K562 (cell line): ENCODE results near the gene TMPRSS7. TPM values are rescaled to one million over a fixed set of nuclear protein-coding genes. Genes with fewer than 3 reads are reported as not detected.

Source experiments
- ATAC-seq: fragments of 200-7000 bp; cut with Tn5 transposase; 3 replicates; pipeline ENCODE4 v1.9.1; 2020; ENCODE audit warnings: moderate library complexity
- BruUV-seq: library from RNA; stranded (reverse); fragments of 400-500 nt; replicated peaks from 2 replicates; lab custom pipeline; 2021; lab: Mats Ljungman, UMichigan
- CTCF ChIA-PET: fragments of 300-600 bp; formaldehyde crosslinking; extraction: SDS; loops from one replicate; lab custom pipeline; 2021; ENCODE audit warnings: low intra/inter-chr PET ratio; lab: Yijun Ruan, JAX
- POLR2A ChIA-PET: fragments of 300-600, 350-650 bp; sonication (Branson Sonifier 250); formaldehyde crosslinking; extraction: SDS; loops from one replicate; lab custom pipeline; 2021; ENCODE audit warnings: antibody characterized with exemption, inconsistent platforms; lab: Yijun Ruan, JAX
- DNase-seq, 4 experiments: peaks; one replicate each; pipeline versions ENCODE4 v3.0.0 to v3.0.0-alpha.2; 2011 to 2018; ENCODE audit warnings: low spot score in 3 of 4, mixed read lengths in 3 of 4; ENCODE audit errors: extremely low read depth in 1 of 4
- FAIRE-seq: peaks from 2 replicates; lab custom pipeline; 2011; peaks lifted over from hg19 to GRCh38; lab: Jason Lieb, UNC
- H2AFZ ChIP-seq: 2 replicates; pipeline ENCODE4 v1.6.0; 2011; ENCODE audit warnings: low read depth, low read length, control low read depth, inconsistent platforms
- H3K27ac ChIP-seq: fragments of 200-600 bp; 3 replicates; pipeline ENCODE4 v1.8.0; 2011; ENCODE audit warnings: low read depth, mild to moderate bottlenecking, control low read depth, inconsistent platforms, low read length, moderate library complexity, mixed read lengths; ENCODE audit errors: extremely low read depth
- H3K27me3 ChIP-seq, 2 experiments: fragments of 300-600 bp in 1 of 2; 2 replicates in 1 of 2; 3 replicates in 1 of 2; pipeline versions ENCODE4 v1.6.0 to v1.8.0; 2011; ENCODE audit warnings: inconsistent platforms in 2 of 2, low read length in 2 of 2, mild to moderate bottlenecking in 1 of 2, mixed read lengths in 1 of 2, moderate library complexity in 1 of 2; ENCODE audit not compliant: control insufficient read depth in 2 of 2, insufficient read depth in 2 of 2
- H3K36me3 ChIP-seq: fragments of 300-600 bp; 3 replicates; pipeline ENCODE4 v1.8.0; 2011; ENCODE audit warnings: mild to moderate bottlenecking, low read length, inconsistent platforms; ENCODE audit not compliant: control insufficient read depth, insufficient read depth
- H3K4me1 ChIP-seq, 2 experiments: fragments of 200-600 bp in 1 of 2; replicated peaks in 1 of 2; 2 replicates in 1 of 2; 3 replicates in 1 of 2; pipeline versions ENCODE4 v1.5.1 to v1.8.0; 2011; ENCODE audit warnings: inconsistent platforms in 2 of 2, low read length in 2 of 2, mild to moderate bottlenecking in 1 of 2, mixed read lengths in 1 of 2, moderate library complexity in 1 of 2; ENCODE audit not compliant: control insufficient read depth in 2 of 2, insufficient read depth in 2 of 2
- H3K4me2 ChIP-seq: 2 replicates; pipeline ENCODE4 v1.6.1; 2011; ENCODE audit warnings: low read length, control low read depth, inconsistent platforms, mixed read lengths; ENCODE audit not compliant: insufficient read depth
- H3K4me3 ChIP-seq: fragments of 200-600 bp; sonication (generic), shearing (Covaris generic); 2 replicates; pipeline ENCODE4 v1.5.1; 2016; ENCODE audit warnings: control low read depth, inconsistent platforms
- H3K79me2 ChIP-seq: fragments of 200-600 bp; 3 replicates; pipeline ENCODE4 v1.8.0; 2011; ENCODE audit warnings: low read length, inconsistent platforms; ENCODE audit not compliant: control insufficient read depth, insufficient read depth
- H3K9ac ChIP-seq, 2 experiments: 2 replicates each; pipeline versions ENCODE4 v1.6.0 to v1.6.1; 2011; ENCODE audit warnings: low read depth in 2 of 2, low read length in 2 of 2, control low read depth in 1 of 2, inconsistent platforms in 1 of 2, mild to moderate bottlenecking in 1 of 2, mixed read lengths in 1 of 2; ENCODE audit not compliant: insufficient read depth in 1 of 2
- H3K9me1 ChIP-seq: one replicate; pipeline ENCODE4 v1.6.0; 2011; ENCODE audit warnings: inconsistent platforms, mild to moderate bottlenecking, low read length, moderate library complexity; ENCODE audit not compliant: control insufficient read depth, insufficient read depth
- H3K9me3 ChIP-seq: replicated peaks from 2 replicates; pipeline ENCODE4 v1.5.1; 2011; ENCODE audit warnings: low read depth, low read length, inconsistent platforms; ENCODE audit not compliant: control insufficient read depth, insufficient read depth
- H4K20me1 ChIP-seq: replicated peaks from 2 replicates; pipeline ENCODE4 v1.6.1; 2011; ENCODE audit warnings: low read length, inconsistent platforms, mixed read lengths; ENCODE audit not compliant: control insufficient read depth, insufficient read depth
- ADNP ChIP-seq: fragments of 200-800 bp; sonication (Bioruptor generic); IDR thresholded peaks from 2 replicates; pipeline ENCODE4 v1.6.1; 2016; ENCODE audit warnings: missing genetic modification characterization, missing compliant biosample characterization
- DACH1 ChIP-seq: fragments of 450-650 bp; IDR thresholded peaks from 2 replicates; pipeline ENCODE4 v1.6.1; 2018; ENCODE audit not compliant: partially characterized antibody
- GATAD2B ChIP-seq: fragments of 450-650 bp; IDR thresholded peaks from 2 replicates; pipeline ENCODE4 v1.6.1; 2017; ENCODE audit warnings: mild to moderate bottlenecking, borderline replicate concordance
- PURB ChIP-seq: sonication (generic); formaldehyde crosslinking; IDR thresholded peaks from 2 replicates; pipeline ENCODE4 v1.9.0; 2021; ENCODE audit warnings: low read depth, mild to moderate bottlenecking, missing genetic modification reagents
- SIN3A ChIP-seq, 2 experiments: fragments of 150-350 bp in 1 of 2; IDR thresholded peaks; 2 replicates each; pipeline ENCODE4 v1.6.1; 2011 to 2016; ENCODE audit warnings: borderline replicate concordance in 2 of 2, low read depth in 2 of 2, low read length in 2 of 2, mild to moderate bottlenecking in 2 of 2, moderate library complexity in 2 of 2; ENCODE audit not compliant: control insufficient read depth in 1 of 2
- SMAD4 ChIP-seq: fragments of 250-450 bp; sonication (Bioruptor Pico); conservative IDR thresholded peaks from 2 replicates; pipeline ENCODE4 v1.8.0; 2021; ENCODE audit warnings: inconsistent platforms, mild to moderate bottlenecking, moderate library complexity
- TCFL5 ChIP-seq: fragments of 250-450 bp; sonication (Bioruptor Pico); conservative IDR thresholded peaks from 2 replicates; pipeline ENCODE4 v1.6.1; 2021; ENCODE audit warnings: mild to moderate bottlenecking, moderate library complexity, matching md5 sums
- ZBTB5 ChIP-seq: fragments of 450-650 bp; IDR thresholded peaks from 2 replicates; pipeline ENCODE4 v1.6.1; 2017; ENCODE audit warnings: antibody characterized with exemption
- ZNF263 ChIP-seq: sonication (generic); formaldehyde crosslinking; IDR thresholded peaks from 2 replicates; pipeline ENCODE4 v1.8.0; 2022; ENCODE audit warnings: mild to moderate bottlenecking, missing genetic modification reagents, borderline replicate concordance
- in situ Hi-C: fragments of 300-500 bp; cut with MboI; formaldehyde crosslinking; loops from 4 replicates; pipeline ENCODE4 v1.15.0; 2018; ENCODE audit warnings: inconsistent platforms, mixed read lengths
- intact Hi-C: fragments of 100-400 bp; cut with micrococcal nuclease; formaldehyde crosslinking; loops from 2 replicates; pipeline ENCODE4 v1.14.2; 2022
- polyA plus RNA-seq, 8 experiments: library from polyadenylated mRNA; depleted of rRNA in 4 of 8; stranded (reverse) in 5 of 8; unstranded in 3 of 8; fragments of >200 nt; fragmentation: Nextera tagmentation in 2 of 8; fragmentation: Illumina TruSeq in 1 of 8; extraction: Ambion mirVana in 2 of 8; extraction: Trizol in 1 of 8; gene quantifications; 2 replicates each; pipeline versions ENCODE4 v1.2.1 to v1.2.3, GENCODE V29; 2011 to 2014; ENCODE audit warnings: inconsistent platforms in 1 of 8, missing spikeins in 1 of 8
- total RNA-seq, 7 experiments: library from RNA; depleted of rRNA in 6 of 7; stranded (reverse); fragments of >200 nt in 6 of 7; fragmentation: Illumina TruSeq in 2 of 7; extraction: Trizol in 2 of 7; gene quantifications; 2 replicates each; pipeline versions ENCODE4 v1.2.1 to v1.2.3, GENCODE V29; 2011 to 2021; ENCODE audit warnings: low replicate concordance in 1 of 7
- TF ChIP-seq, protein P1 (sequence below): sonication (generic); formaldehyde crosslinking; IDR thresholded peaks from 2 replicates; pipeline ENCODE4 v1.8.0; 2022; ENCODE audit warnings: mild to moderate bottlenecking, low read depth, missing genetic modification reagents

The TMPRSS7 gene
- total and polyA plus RNA-seq, 9 of the 15 experiments (the other 6 are each of a cell fraction or from before 2014, with no cell fraction given), result not detected

- H3K9me1 ChIP-seq, result no peaks in the 10 kb centered on the region
- no peaks in the 10 kb centered on the region for H3K36me3 ChIP-seq
- H3K9ac ChIP-seq, result no peak overlapping the region
- H3K27me3 ChIP-seq, result no peaks in the 10 kb centered on the region
- DNase-seq (no peak), ATAC-seq (no peak), FAIRE-seq (no peak)
- H3K27ac ChIP-seq, result no peak overlapping the region
- ChIA-PET POLR2A (no interaction called here), CTCF (no interaction called here)
- H3K79me2 ChIP-seq, result no peaks in the 10 kb centered on the region
- no TSS peak for BruUV-seq
- in situ Hi-C loops, result no loop called here
- H2AFZ ChIP-seq, result no peak overlapping the region
- peaks cover 0 to 5% of the 10 kb centered on the region in 2 experiments; a peak in 1 of 5 replicates for H3K4me1 ChIP-seq
- H3K9me3 ChIP-seq, result no peaks in the 10 kb centered on the region
- no peak overlapping the region for H3K4me2 ChIP-seq
- H4K20me1 ChIP-seq, result no peaks in the 10 kb centered on the region
- TF ChIP-seq ADNP, result no peak
- no peak for TF ChIP-seq SIN3A (IDR thresholded peaks at IDR 0.05; ENCODE audit: borderline replicate concordance in 2 of 2, control insufficient read depth in 1 of 2, low read depth in 2 of 2, low read length in 2 of 2)
- no peak for TF ChIP-seq ZNF263
- TF ChIP-seq TCFL5 (CRISPR knock-in tag), result no peak
- no peak for TF ChIP-seq PURB (CRISPR knock-in tag)
- no peak for TF ChIP-seq ZBTB5
- no peak for TF ChIP-seq GATAD2B
- TF ChIP-seq, protein P1, sequence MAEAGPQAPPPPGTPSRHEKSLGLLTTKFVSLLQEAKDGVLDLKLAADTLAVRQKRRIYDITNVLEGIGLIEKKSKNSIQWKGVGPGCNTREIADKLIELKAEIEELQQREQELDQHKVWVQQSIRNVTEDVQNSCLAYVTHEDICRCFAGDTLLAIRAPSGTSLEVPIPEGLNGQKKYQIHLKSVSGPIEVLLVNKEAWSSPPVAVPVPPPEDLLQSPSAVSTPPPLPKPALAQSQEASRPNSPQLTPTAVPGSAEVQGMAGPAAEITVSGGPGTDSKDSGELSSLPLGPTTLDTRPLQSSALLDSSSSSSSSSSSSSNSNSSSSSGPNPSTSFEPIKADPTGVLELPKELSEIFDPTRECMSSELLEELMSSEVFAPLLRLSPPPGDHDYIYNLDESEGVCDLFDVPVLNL (CRISPR knock-in tag), result no peak
- TF ChIP-seq DACH1, result no peak
- TF ChIP-seq SMAD4 (CRISPR knock-in tag), result no peak
- intact Hi-C loops, result no loop called here
- H3K4me3 ChIP-seq, result no peak overlapping the region
Measured at GRCh38 chr3:112093180-112093522, 58.6 kb downstream of the TMPRSS7 start.
